GM18909 (cell line): Measurements from ENCODE around the gene CCDC134.

Source experiments
- ATAC-seq: cut with Tn5 transposase; IDR thresholded peaks from one replicate; pipeline ENCODE4 v1.9.1; 2021; ENCODE audit warnings: mild to moderate bottlenecking; ENCODE audit not compliant: unreplicated experiment, poor library complexity

CCDC134 gene

DNA sequence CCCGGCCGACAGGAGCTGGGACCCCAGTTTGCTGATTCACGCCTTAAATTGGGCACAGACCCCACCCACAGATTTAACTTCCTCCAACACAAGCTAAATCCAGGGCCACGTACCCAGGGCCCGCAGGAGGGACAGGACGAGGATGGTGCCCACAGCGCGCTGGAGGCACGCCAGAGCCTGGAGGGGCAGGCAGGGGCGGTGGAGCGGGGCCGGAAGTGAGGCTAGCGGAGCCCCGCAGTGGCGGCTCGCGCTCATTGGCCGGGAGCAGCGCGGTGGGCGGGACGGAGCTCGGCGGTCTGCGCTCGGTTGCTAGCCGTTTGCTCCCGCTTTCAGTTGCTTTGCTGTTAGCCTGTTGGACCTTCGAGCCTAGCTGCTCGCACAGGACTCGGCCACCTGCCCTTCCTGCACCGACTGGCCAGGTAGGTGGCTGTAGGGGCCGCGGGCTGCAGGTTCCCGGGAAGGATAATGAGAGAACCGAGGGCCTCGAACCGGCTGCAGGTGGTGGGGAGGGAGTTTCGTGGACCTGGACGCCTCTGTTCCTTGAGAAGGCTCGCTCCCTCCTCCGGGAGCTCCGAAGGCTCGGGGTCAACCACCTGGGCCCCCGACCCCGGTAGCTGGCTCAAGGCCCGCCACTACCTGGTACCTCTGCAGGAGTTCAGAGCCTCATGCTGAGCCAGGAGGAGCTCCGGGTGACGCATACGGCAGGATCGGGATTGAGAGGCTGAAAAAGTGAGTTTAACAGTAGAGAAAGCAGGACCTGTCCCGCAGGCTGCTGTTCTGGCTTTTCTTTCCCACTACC is at the start of gene CCDC134:
Gene CCDC134 (plus strand): TSS at position 332 of the 799 bp plus-strand sequence. CDS start 8,212 bp downstream, outside the sequence.
- ATAC-seq = peak; percentile 89

DNA sequence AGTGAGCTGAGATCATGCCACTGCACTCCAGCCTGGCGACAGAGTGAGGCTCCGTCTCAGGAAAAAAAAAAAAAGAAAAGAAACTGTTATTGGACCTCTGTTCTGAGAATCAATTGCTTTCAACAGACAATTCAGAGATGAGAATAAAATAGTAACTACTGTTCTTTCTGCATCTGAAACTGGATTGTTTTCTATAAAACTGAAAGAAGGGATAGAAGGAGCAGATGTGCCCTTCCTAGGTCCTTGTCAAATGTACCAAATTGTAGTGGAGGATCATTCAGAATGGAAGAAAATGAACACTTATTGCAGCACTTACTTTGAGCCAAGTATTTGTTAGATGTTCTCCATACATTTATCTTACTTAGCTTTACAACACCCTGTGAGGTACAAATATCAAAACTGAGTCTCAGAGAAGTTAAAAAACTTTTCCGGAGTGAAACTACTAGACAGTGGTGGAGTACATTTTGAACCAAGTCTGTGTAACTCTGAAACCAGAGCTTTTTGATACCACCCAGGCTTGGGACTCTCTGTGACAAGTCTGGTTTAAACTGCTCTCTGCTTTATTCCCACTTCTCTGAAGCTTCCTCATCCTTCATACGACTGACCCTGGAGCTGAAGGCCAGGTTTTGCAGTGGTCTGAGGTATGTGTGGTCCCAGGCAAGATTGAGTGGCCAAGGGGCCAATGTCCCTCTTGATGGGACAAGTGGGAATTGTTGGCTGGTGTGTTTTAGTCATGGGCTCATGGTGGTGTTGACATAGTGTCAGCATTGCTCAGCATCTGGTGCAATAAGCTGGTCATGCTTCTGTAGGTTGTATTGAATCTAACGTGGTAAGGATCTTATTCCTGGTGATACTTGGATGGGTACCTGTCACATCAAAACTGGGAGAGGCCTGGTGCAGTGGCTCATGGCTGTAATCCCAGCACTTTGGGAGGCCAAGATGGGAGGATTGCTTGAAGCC is 48.2 kb upstream of the CCDC134 start:
- no peak for ATAC-seq

DNA sequence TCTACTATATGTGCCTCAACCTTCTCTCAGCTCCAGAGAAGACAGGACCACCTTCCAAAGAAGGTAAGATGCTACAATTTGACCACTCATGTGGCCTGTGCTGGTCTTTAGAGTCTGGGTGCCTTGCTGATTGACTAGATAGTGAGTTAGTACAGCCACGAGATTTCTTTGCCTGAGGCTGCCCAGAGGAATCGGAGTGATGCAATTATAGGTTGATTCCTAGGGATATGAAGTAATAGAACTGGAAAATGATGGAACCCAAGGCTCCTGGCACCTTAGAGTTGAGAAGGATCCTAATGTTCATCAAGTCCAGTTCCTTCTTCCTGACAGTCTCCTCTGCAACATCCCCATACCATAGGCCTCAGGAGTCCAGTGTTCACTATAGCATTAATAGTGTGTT is 46.5 kb upstream of the CCDC134 start:
- ATAC-seq = no peak

DNA sequence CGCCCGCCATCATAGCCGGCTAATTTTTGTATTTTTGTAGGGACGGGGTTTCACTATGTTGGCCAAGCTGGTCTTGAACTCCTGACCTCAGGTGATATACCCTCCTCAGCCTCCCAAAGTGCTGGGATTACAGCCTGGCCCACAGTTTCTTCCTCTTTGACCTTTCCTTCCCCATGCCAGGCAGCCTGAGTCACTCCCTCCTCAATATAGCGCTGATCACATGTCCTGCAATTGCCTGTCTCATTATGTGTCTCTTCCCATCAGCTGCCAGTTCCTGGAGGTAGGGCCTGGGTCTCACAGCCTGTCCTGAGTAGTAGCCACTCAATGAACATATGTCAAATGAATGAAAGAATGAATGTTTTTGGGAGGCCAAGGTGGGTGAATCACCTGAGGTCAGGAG is 43.0 kb upstream of the CCDC134 start:
- ATAC-seq = no peak

DNA sequence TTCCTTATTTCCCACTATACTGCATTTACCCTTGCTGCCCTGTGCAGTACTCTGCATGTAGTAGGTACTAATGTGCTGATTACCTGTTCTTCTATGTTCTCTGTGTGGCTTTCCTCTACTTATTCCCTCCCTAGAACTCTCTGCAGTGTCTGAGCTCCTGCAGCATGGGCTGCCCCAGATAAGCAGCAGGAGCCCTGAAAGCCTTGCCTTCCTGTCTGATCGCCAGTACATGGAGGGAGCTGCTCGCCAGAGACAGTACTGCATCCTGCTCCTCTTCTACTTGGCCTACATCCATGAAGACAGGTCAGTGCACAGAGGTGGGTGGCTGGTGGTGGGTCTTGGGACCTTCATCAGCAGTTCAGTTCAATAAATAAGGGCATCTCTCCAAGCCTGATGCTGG is 42.2 kb upstream of the CCDC134 start:
- no peak for ATAC-seq

DNA sequence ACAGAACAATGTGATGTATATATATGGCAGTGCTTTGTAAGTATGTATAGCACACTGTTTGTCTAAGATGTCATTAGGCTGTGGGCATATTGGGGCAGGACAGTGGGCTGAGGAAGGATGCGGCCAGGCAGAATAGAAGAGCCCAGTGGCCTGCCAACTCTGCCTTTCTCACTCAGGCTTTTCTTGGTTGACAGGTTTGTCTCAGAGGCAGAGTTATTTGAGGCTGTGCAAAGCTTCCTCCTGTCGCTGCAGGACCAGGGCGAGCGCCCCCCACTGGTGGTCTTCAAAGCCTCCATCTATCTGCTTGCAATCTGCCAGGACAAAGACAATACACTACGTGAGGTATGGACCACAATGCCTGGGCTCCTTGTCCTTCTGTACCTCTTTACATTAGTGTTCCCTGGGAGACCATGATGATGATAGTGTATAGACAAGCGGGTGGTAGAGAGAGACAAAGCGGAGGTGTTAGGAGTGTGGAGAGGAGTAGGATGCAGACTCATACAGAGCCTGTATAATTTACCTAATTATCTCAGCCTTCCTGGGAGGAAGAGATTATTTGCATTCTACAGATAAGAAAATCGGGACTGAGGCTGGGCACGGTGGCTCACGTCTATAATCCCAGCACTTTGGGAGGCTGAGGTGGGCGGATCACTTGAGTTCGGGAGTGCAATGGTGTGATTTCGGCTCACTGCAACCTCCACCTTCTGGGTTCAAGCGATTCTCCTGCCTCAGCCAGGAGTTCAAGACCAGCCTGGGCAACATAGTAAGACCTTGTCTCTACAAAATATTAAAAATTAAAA is 37.3 kb upstream of the CCDC134 start:
- ATAC-seq = no peak

DNA sequence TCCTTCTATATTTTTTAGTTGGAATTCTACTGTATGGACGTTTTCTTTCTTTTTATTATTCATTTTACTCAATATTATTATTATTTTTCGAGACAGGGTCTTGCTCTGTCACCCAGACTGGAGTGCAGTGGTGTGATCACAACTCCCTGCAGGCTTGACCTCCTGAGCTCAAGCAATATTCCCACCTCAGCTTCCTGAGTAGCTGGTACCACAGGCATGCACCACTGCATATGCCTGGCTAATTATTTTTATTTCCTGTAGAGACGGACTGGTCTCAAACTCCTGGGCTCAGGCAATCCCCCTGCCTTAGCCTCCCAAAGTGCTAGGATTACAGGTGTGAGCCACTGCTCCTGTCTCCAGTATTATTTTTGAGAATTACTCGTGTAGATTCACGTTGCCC is 34.0 kb upstream of the CCDC134 start:
- ATAC-seq = no peak

DNA sequence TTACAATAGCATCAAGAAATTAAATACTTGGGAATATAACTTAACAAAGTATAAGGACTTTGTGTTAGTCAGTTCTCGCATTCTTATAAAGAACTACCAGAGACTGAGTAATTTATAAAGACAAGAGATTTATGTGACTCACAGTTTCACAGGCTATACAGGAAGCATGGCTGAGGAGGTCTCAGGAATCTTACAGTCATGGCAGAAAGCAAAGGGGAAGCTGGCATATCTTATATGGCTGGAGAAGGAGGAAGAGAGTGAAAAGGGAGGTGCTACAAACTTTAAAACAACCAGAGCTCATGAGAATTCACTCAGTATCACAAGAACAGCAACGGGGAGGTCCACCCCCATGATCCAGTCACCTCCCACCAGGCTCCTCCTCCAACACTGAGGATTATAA is 32.0 kb upstream of the CCDC134 start:
- no peak for ATAC-seq

DNA sequence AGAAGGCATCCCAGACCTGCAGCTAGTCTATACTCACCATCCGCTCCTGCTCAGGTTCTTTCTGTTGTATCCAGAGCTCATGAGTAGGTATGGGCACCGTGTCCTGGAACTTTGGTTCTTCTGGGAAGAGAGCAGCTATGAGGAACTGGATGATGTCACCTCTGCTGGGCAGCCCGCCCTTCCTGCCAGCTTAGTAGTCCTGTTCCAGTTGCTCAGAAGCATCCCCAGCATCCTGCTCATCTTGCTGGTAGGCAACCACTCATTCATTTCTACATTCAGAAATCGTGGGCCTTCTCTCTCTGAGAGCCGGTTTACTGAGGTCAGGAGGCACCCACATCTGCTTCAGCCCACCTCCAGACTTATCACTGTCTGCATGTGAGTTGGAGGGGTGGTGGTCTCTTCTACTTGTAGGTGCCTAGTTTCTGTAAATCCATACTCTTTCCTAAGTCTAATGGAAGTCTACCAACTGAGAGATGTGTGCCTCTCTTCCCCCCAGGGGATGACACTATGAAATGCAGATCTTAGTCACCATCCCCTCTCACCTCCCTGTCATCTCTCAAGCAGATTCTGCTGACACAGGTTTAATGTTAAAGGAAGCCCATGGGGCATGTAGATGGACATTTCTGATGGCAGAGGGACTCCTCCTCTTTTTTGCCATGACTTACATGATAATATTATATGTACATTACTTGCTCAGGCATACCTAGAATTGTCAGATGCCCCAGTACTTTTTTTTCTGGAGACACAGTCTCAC is 29.6 kb upstream of the CCDC134 start:
- no peak for ATAC-seq

DNA sequence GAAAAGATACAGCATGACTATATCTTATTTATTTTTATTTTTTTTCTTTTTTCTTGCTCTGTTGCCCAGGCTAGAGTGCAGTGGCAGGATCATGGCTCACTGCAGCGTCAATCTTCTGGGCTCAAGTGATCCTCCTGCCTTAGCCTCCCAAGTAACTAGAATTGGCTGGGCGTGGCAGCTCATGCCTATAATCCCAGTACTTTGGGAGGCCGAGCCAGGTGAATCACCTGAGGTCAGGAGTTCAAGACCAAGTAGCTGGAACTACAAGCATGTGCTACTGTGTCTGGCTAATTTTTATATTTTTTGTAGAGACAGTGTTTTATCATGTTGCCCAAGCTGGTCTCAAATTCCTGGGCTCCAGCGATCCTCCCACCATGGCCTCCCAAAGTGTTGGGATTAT is 28.3 kb upstream of the CCDC134 start:
- no peak for ATAC-seq

DNA sequence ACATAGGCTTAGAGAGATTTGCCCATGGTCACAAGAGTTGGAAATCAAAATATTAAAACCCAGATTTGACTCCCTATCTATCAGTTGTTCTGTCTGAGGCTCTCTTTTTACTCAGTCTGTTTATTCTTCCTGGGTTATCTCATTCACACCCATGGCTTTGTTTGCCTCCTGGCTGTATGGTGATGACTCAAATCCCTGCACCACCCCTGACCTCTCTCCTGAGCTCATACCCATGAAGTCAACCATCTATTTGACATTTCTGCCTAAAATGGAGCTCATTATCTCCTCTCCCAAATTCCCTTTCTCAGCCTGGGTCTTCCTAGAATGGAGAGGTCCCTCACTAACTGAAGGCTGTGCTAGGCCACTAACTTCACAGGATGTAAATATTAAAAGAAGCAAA is 27.8 kb upstream of the CCDC134 start:
- no peak for ATAC-seq

DNA sequence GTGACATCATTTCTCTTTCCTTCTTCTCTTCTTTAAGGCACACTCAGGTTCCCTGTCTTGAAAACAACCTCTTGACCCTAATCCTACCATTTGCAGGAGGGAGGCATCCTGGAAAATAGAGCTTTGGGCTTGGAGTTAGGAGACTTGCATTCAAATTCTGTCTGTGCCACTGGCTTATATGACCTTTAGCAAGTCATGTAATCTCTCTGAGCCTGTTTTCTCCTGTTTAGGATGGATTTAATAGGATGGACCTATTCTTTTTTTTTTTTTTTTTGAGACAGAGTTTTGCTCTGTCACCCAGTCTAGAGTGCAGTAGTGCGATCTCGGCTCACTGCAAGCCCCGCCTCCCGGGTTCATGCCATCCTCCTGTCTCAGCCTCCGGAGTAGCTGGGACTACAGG is 25.1 kb upstream of the CCDC134 start:
- no peak for ATAC-seq

DNA sequence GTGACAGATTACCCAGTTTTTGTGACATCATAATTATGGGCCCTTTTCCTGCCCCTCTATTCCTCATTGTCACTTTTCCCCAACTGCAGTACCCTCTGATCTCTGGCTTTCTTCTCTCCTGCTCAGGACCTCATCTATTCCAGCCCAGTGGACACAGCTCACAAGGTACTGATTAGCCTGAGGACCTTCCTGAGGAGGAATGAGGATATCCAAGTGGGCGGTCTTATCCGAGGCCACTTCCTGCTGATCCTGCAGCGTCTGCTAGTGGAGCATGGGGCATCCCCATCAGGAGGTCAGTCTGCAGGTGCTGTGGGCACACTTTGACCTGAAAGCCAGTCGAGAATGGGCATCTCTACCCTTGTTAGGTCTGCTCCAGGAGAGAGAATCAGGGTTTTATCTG is 24.5 kb upstream of the CCDC134 start:
- no peak for ATAC-seq

DNA sequence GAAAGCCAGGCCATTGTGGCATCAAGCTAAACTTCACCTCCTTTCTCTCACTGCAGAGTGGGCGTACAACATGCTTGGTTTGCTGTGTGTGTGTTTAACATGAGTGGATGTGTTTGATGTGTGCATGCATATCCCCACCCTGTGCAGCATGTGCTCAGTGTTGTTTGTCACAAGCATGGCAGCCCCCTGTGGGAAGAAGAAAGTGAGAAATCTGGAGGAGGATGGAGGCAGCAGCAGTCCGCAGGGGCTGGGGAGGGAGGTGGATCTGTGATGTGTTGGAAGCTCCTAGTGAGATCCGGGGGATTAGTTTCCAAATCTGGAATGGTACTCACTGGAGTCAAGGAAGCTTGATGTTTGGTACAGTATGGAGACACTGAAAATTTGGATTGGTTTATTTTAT is 24.1 kb upstream of the CCDC134 start:
- no peak for ATAC-seq

DNA sequence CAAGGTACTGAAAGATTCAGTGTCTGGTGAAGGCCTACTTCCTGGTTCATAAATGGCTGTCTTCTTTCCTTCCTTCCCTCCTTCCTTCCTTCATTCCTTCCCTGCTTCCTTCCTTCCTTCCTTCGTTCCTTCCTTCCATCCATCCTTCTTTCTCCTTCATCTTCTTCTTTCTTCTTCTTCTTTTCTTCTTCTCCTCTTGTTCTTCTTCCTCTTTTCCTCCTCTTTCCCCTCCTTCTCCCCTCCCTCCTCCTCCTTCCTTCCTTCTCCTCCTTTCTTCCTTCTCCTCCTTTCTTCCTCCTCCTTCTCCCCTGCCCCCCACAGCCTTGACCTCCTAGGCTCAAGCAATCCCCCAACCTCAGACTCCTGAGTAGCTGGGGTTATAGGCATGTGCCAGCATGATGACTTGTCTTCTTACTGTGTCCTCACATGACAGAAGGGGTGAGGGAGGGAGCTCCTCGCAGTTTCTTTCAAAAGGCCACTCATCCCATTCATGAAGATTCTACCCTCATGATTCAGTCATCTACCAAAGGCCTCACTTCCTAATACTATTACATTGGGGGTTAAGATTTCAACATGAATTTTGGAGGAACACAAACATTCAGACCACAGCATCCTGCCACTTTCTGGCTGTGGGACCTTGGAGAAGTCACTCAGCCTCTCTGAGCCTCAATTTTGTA is 22.6 kb upstream of the CCDC134 start:
- no peak for ATAC-seq

DNA sequence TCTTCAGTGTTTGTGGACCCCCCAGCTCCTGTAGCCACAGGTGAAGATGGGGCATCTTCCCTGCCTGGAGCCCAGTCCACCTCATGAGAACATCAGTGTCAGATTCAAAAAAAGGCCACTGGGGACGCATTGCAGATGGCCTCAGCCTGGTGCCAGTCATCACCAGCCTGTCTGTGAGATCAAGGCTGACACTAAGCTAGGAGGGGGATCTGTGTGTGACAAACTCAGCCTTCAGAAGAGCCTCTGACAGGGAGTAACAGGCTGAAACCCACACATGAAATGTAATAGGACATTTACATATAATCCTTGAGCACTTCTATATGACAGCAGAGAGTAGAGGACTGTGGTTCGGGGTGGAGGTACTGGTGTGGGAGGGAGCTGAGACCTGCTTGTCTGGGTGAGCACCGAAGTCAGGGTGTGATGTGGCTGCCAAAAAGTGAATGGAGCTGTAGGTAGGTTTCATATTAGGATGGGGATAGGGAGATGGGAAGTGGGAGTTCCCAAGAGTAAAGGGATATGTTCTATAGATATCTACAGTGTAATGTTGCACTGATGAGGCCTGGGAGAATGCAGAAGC is 20.5 kb upstream of the CCDC134 start:
- no peak for ATAC-seq

DNA sequence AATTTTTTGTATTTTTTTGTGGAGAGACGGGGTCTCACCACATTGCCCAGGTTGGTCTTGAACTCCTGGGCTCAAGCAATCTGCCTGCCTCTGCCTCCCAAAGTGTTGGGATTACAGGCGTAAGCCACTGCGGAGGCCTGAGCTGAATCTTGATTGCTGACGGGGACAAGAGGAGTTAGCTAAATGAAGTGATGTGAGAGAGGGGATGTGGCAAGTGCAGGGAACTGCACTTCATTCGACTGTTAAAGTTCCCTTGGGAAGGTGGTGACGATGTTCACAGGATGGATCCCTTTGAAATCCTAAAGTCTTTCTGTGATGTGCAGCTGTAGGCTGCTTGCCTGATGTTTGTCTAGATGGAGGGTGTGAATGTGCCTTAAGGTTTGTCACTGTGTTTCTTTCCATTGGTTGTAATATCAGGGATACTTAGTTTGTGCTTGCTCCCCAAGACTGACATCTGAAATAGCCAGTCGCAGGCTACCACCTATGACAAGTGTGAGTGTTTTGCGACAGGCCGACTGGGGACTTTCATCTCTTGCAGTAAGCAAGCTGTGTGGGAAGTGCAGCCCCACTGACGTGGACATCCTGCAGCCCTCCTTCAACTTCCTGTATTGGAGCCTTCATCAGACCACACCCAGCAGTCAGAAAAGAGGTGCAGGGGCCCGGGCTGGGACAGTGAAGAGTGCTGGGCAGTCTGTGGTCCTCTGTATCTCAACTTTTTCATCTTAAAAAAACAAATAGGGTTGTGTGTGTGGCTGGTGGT is 19.6 kb upstream of the CCDC134 start:
- peak; percentile 87 for ATAC-seq

DNA sequence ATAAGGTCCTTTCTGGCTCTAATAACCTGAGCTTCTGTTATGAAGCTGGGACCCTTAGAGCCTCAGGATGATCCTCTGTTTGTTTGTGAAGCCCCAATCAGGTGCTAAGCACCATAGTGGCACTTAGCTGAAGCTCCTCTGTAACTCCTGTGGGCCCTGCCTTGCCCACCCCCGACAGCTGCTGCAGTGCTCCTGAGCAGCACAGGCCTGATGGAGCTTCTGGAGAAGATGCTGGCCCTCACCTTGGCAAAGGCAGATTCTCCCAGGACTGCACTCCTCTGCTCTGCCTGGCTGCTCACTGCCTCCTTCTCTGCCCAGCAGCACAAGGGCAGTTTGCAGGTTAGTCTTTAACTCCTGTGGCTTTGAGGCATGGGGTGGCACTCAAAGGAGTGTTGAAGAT is 19.0 kb upstream of the CCDC134 start:
- peak; percentile 28 for ATAC-seq
